Spleen (tissue), 11 donors: ENCODE data around the gene SUSD2. TPM values are rescaled to one million over a fixed set of nuclear protein-coding genes. Genes with fewer than 3 reads are reported as not detected.

Source experiments
- DNase-seq: peaks from one replicate; pipeline ENCODE4 v3.0.0-alpha.2; 2020
- H3K27ac ChIP-seq, 8 donors: fragments of 200-600 bp; sonication (generic) in 7 of 8; 1 replicate in 4 of 8; 2 replicates in 4 of 8; pipeline versions ENCODE4 v1.5.0 to v1.8.0; 2016 to 2021; ENCODE audit warnings: inconsistent platforms in 4 of 8, mild to moderate bottlenecking in 4 of 8, moderate library complexity in 1 of 8
- H3K27me3 ChIP-seq, 7 donors: fragments of 200-600 bp; sonication (generic) in 6 of 7; replicated peaks in 1 of 7; 1 replicate in 4 of 7; 2 replicates in 3 of 7; pipeline versions ENCODE4 v1.5.0 to v1.8.0; 2016 to 2021; ENCODE audit warnings: inconsistent platforms in 3 of 7, mild to moderate bottlenecking in 1 of 7
- H3K36me3 ChIP-seq, 6 donors: fragments of 200-600 bp; sonication (generic) in 5 of 6; 1 replicate in 4 of 6; 2 replicates in 2 of 6; pipeline versions ENCODE4 v1.5.0 to v1.8.0; 2016 to 2021; ENCODE audit warnings: inconsistent platforms in 2 of 6
- H3K4me1 ChIP-seq, 6 donors: fragments of 200-600 bp; sonication (generic) in 5 of 6; 1 replicate in 3 of 6; 2 replicates in 3 of 6; pipeline versions ENCODE4 v1.5.0 to v1.8.0; 2016 to 2021; ENCODE audit warnings: inconsistent platforms in 3 of 6
- H3K4me3 ChIP-seq, 8 donors: fragments of 200-600 bp; sonication (generic) in 7 of 8; 1 replicate in 4 of 8; 2 replicates in 4 of 8; pipeline versions ENCODE4 v1.5.0 to v1.8.0; 2016 to 2021; ENCODE audit warnings: inconsistent platforms in 4 of 8, mild to moderate bottlenecking in 4 of 8, moderate library complexity in 2 of 8
- H3K9me3 ChIP-seq, 8 donors: fragments of 200-600 bp; sonication (generic) in 7 of 8; 1 replicate in 4 of 8; 2 replicates in 4 of 8; pipeline versions ENCODE4 v1.5.0 to v1.8.0; 2016 to 2021; ENCODE audit warnings: inconsistent platforms in 4 of 8
- CTCF ChIP-seq, 11 experiments: fragments of 200-600 bp in 7 of 11; fragments of 450-650 bp in 4 of 11; sonication (generic) in 4 of 11; IDR thresholded peaks in 8 of 11; conservative IDR thresholded peaks in 3 of 11; 1 replicate in 7 of 11; 2 replicates in 4 of 11; pipeline versions ENCODE4 v1.4.0 to v1.8.0; 2016 to 2021; ENCODE audit warnings: antibody characterized with exemption in 11 of 11, inconsistent platforms in 4 of 11, mild to moderate bottlenecking in 1 of 11
- POLR2A ChIP-seq, 3 donors: fragments of 450-650 bp; IDR thresholded peaks; one replicate each; pipeline ENCODE4 v1.5.1; 2017; ENCODE audit warnings: antibody characterized with exemption in 3 of 3, mild to moderate bottlenecking in 1 of 3
- POLR2AphosphoS5 ChIP-seq, 3 donors: sonication (generic); formaldehyde crosslinking; IDR thresholded peaks; one replicate each; pipeline ENCODE4 v1.5.1; 2017; ENCODE audit warnings: antibody characterized with exemption in 3 of 3
- WGBS, 5 donors: extraction: QIAGEN DNeasy Blood & Tissue Kit in 3 of 5; methylation state at CpG; one replicate each; pipeline versions ENCODE4 v1.1.5 to v1.1.7; 2013 to 2018; 5-methylcytosine and 5-hydroxymethylcytosine counted together
- intact Hi-C: fragments of 100-400 bp; cut with DNase I; formaldehyde crosslinking; loops from one replicate; pipeline ENCODE4 v1.15.0; 2023; ENCODE audit warnings: low total_unique reads
- polyA plus RNA-seq, 3 donors: library from polyadenylated mRNA; stranded (reverse); fragments of 200-250 nt; gene quantifications; one replicate each; pipeline ENCODE4 v1.2.1, GENCODE V29; 2013
- total RNA-seq, 7 donors: library from RNA; depleted of rRNA in 3 of 7; stranded (reverse); fragments of >200 nt in 3 of 7; fragmentation: NEBNext Ultra II Directional in 4 of 7; extraction: Animal tissue kit (Norgen Biotek cat#: 25700) in 4 of 7; gene quantifications; one replicate each; pipeline versions ENCODE4 v1.1.0 to v1.2.1, GENCODE V29; 2016 to 2021
- donor health status: healthy with polysubstance abuse.
- donor health status: DM: no; HTN: no; CAD: no; lungs with moderate emphysema.
- donor health status: DM: no; HTN: no; CAD: no.
- donor health status: Bipolar disorder and iron deficiency.
- donor health status: healthy.
- donor health status: DM: no; HTN: no; CAD: no.
- donor health status: DM: yes; HTN: yes; CAD: no.

The SUSD2 gene
- total and polyA plus RNA-seq, 10 donors = 1.4 to 9.0 (median 3.4) TPM

GRCh38 chr22:24190159-24190540 lies 8.9 kb downstream of the SUSD2 start:
- WGBS, 5 donors = 79 to 89% (median 83%) methylated on average over 9 to 14 of the region's 14 CpGs
- Histone ChIP-seq H3K27ac (peak overlapping the region in 1 of 8 donors; percentile 35), H3K4me3 (no peak overlapping the region), H3K9me3 (no peaks in the 10 kb centered on the region), H3K36me3 (peaks cover 0 to 17% (median 0%) of the 10 kb centered on the region in 6 donors), H3K27me3 (no peaks in the 10 kb centered on the region), H3K4me1 (peaks cover 0 to 24% (median 10%) of the 10 kb centered on the region in 6 donors)
- no peak for DNase-seq
- intact Hi-C loops = no loop called here
- no peak for TF ChIP-seq POLR2AphosphoS5 (IDR thresholded peaks at IDR 0.05)
- no peak for TF ChIP-seq POLR2A (IDR thresholded peaks at IDR 0.05)
- no peak for TF ChIP-seq CTCF (IDR thresholded peaks at IDR 0.05 in 8 of 11, conservative IDR thresholded peaks at IDR 0.05 in 3 of 11)

GRCh38 chr22:24190596-24191208 lies 9.4 kb downstream of the SUSD2 start:
- peaks cover 0 to 24% (median 10%) of the 10 kb centered on the region in 6 donors for H3K4me1 ChIP-seq
- intact Hi-C loops = no loop called here
- no peak for DNase-seq
- peak overlapping the region in 1 of 8 donors; percentile 35 for H3K27ac ChIP-seq
- no peaks in the 10 kb centered on the region for H3K9me3 ChIP-seq
- H3K36me3 ChIP-seq = peaks cover 0 to 11% (median 0%) of the 10 kb centered on the region in 6 donors
- WGBS, 5 donors = 90 to 100% (median 92%) methylated on average over 5 to 8 of the region's 8 CpGs
- no peak overlapping the region for H3K4me3 ChIP-seq
- no peaks in the 10 kb centered on the region for H3K27me3 ChIP-seq
- TF ChIP-seq POLR2AphosphoS5 (IDR thresholded peaks at IDR 0.05) = no peak
- TF ChIP-seq POLR2A (IDR thresholded peaks at IDR 0.05) = no peak
- no peak for TF ChIP-seq CTCF (IDR thresholded peaks at IDR 0.05 in 8 of 11, conservative IDR thresholded peaks at IDR 0.05 in 3 of 11)

- peaks cover 0 to 4% (median 0%) of the 10 kb centered on the region in 6 donors for H3K36me3 ChIP-seq
- H3K4me3 ChIP-seq = no peak overlapping the region
- no peaks in the 10 kb centered on the region for H3K9me3 ChIP-seq
- intact Hi-C loops = no loop called here
- peak overlapping the region in 1 of 8 donors; percentile 35 for H3K27ac ChIP-seq
- H3K4me1 ChIP-seq = peaks cover 0 to 24% (median 10%) of the 10 kb centered on the region in 6 donors
- H3K27me3 ChIP-seq = no peaks in the 10 kb centered on the region
- no peak for TF ChIP-seq POLR2A (IDR thresholded peaks at IDR 0.05)
- TF ChIP-seq POLR2AphosphoS5 (IDR thresholded peaks at IDR 0.05) = no peak
- no peak for TF ChIP-seq CTCF (IDR thresholded peaks at IDR 0.05 in 8 of 11, conservative IDR thresholded peaks at IDR 0.05 in 3 of 11)
- 83 to 98% (median 90%) methylated on average over 7 to 12 of the region's 12 CpGs for WGBS, 5 donors
- peak; percentile 71 for DNase-seq
Measured at GRCh38 chr22:24191381-24191841, 10.1 kb downstream of the SUSD2 start.

- intact Hi-C loops = no loop called here
- no peak for DNase-seq
- no peaks in the 10 kb centered on the region for H3K9me3 ChIP-seq
- H3K4me3 ChIP-seq = no peak overlapping the region
- peaks cover 0 to 4% (median 0%) of the 10 kb centered on the region in 6 donors for H3K36me3 ChIP-seq
- 78 to 96% (median 91%) methylated on average over 4 to 5 of the region's 5 CpGs for WGBS, 5 donors
- H3K27me3 ChIP-seq = no peaks in the 10 kb centered on the region
- H3K27ac ChIP-seq = peak overlapping the region in 1 of 8 donors; percentile 35
- TF ChIP-seq CTCF (IDR thresholded peaks at IDR 0.05 in 8 of 11, conservative IDR thresholded peaks at IDR 0.05 in 3 of 11) = no peak
- no peak for TF ChIP-seq POLR2AphosphoS5 (IDR thresholded peaks at IDR 0.05)
- TF ChIP-seq POLR2A (IDR thresholded peaks at IDR 0.05) = no peak
- H3K4me1 ChIP-seq = peaks cover 0 to 24% (median 10%) of the 10 kb centered on the region in 6 donors
Measured at GRCh38 chr22:24191893-24192292, 10.6 kb downstream of the SUSD2 start.
